C1 segment of cervical spinal cord (tissue), 14 donors: ENCODE data around the gene ERBIN.
"Not testable (repeated sequence)": the region's sequence is repeated elsewhere in the genome, so short reads cannot be mapped to it uniquely, and the experiment has no call there.

Experiments
- DNase-seq, 14 donors: peaks; one replicate each; lab custom pipeline; 2025; lab: John Stamatoyannopoulos, UW

ERBIN gene

GRCh38 chr5:65926276-65926783, at the start of gene ERBIN:
Gene ERBIN, plus strand, starts transcription at chr5:65926575. Its CDS starts 66,144 bp downstream, at chr5:65992719.
- DNase-seq, result peak in 13 of 14 donors; percentile 22 to 83 (median 58)

GRCh38 chr5:65876970-65877369, 49.4 kb upstream of the ERBIN start:
- no peak for DNase-seq

GRCh38 chr5:65879668-65880256, 46.6 kb upstream of the ERBIN start:
- not testable (repeated sequence) for DNase-seq

- no peak for DNase-seq
These were observed 45.8 kb upstream of the ERBIN start for GRCh38 chr5:65880496-65881072.

- DNase-seq, result no peak
These were observed 44.1 kb upstream of the ERBIN start for GRCh38 chr5:65882278-65882677.

- no peak for DNase-seq
These were observed 42.9 kb upstream of the ERBIN start for GRCh38 chr5:65883461-65883860.

GRCh38 chr5:65886387-65886786, 40.0 kb upstream of the ERBIN start:
- peak in 1 of 14 donors; percentile 42 for DNase-seq

GRCh38 chr5:65892024-65892423, 34.4 kb upstream of the ERBIN start:
- not testable (repeated sequence) for DNase-seq

- no peak for DNase-seq
These were observed 33.6 kb upstream of the ERBIN start for GRCh38 chr5:65892801-65893200.

GRCh38 chr5:65893749-65894430, 32.5 kb upstream of the ERBIN start:
- no peak for DNase-seq

- DNase-seq, result no peak
These were observed 30.5 kb upstream of the ERBIN start for GRCh38 chr5:65895891-65896290.

- no peak for DNase-seq
These were observed 25.6 kb upstream of the ERBIN start for GRCh38 chr5:65900746-65901145.

- DNase-seq, result no peak
These were observed 24.3 kb upstream of the ERBIN start for GRCh38 chr5:65902104-65902503.

GRCh38 chr5:65903581-65903980, 22.8 kb upstream of the ERBIN start:
- DNase-seq, result no peak

- DNase-seq, result no peak
These were observed 20.1 kb upstream of the ERBIN start for GRCh38 chr5:65906256-65906655.

GRCh38 chr5:65907135-65907534, 19.2 kb upstream of the ERBIN start:
- DNase-seq, result no peak

GRCh38 chr5:65910711-65911110, 15.7 kb upstream of the ERBIN start:
- no peak for DNase-seq

GRCh38 chr5:65912311-65912710, 14.1 kb upstream of the ERBIN start:
- no peak for DNase-seq

- peak in 1 of 14 donors; percentile 2 for DNase-seq
These were observed 12.9 kb upstream of the ERBIN start for GRCh38 chr5:65913519-65913918.

GRCh38 chr5:65914641-65915196, 11.7 kb upstream of the ERBIN start:
- peak in 1 of 14 donors; percentile 12 for DNase-seq

- not testable (repeated sequence) for DNase-seq
These were observed 10.7 kb upstream of the ERBIN start for GRCh38 chr5:65915661-65916060.

GRCh38 chr5:65916066-65916465, 10.3 kb upstream of the ERBIN start:
- no peak for DNase-seq
